Glomerular endothelial cell (primary cell): ENCODE results near the gene RAI1. TPM values are rescaled to one million over a fixed set of nuclear protein-coding genes. Genes with fewer than 3 reads are reported as not detected.

Experiments
- DNase-seq: peaks from one replicate; pipeline ENCODE4 v3.0.0-alpha.2; 2011; ENCODE audit warnings: low read depth, low spot score; ENCODE audit errors: extremely low read depth
- total RNA-seq: library from RNA; depleted of rRNA; stranded (reverse); fragments of >200 nt; gene quantifications from 2 replicates; pipeline ENCODE4 v1.2.3, GENCODE V29; 2015

Gene RAI1
- total RNA-seq, 1 donor from 2014 or later: 64.9 TPM

DNA sequence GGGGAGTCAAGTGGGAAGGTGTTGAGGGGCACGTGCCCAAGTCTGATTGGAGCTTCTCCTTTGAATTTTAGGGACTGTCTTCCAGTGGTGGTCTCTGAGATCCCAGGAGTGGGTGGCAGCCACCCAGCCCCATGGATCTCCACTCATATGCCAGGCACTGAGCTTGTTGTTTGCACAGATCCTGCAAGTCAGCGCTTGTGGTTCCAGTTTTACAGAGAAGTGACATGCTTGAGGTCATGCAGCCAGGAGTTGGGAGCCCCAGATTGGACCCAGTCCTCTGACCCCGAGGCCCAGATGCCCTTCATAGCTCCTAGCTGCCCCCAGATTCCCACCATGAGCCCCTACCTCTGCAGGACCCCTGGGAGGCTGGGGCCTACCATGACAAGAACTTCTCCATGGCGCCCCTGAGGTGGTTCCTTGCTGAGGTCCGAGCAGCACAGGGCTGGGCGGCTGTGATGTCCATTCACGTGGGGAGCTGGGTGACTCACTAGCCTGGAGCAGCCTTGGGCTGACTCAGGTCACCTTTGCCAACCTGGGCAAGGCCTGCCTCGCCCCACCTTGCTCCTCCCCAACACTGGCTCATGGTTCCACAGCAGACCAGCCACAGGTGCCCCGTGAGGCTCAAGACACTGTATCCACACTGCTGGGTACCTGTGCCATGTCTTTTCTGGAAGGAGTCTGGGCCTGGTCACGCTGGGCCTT is 47.4 kb downstream of the RAI1 start:
- DNase-seq: no peak

DNA sequence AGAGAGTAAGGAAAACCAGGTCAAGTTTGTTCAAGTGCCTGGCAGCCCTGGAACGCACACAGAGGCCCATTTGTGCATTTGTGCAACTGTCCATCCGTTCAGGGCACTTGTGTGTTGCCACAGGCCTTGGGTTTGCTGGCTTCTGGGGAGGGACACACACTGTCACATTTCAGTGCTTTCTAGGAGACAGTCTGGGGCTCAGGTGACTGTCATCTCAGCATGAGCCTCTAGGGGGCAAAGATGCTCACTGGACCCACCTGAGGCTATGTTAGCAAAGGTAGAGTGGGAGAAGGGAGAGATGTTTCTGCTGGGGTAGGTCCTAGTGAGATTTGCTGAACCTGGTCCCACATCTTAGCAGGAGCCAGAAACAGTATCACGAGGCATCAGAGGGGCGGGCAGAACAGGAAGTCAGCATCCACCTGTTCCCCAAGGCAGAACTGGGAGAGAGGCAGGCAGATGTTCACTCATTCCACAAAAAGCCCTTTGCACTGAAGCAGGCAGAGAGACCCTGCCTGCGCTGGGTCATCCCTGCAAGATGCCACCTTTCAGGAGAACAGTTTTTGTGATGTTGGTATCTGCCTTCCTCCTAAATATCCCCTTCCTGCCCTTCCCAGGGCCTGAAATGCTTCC is 48.5 kb downstream of the RAI1 start:
- no peak for DNase-seq

DNA sequence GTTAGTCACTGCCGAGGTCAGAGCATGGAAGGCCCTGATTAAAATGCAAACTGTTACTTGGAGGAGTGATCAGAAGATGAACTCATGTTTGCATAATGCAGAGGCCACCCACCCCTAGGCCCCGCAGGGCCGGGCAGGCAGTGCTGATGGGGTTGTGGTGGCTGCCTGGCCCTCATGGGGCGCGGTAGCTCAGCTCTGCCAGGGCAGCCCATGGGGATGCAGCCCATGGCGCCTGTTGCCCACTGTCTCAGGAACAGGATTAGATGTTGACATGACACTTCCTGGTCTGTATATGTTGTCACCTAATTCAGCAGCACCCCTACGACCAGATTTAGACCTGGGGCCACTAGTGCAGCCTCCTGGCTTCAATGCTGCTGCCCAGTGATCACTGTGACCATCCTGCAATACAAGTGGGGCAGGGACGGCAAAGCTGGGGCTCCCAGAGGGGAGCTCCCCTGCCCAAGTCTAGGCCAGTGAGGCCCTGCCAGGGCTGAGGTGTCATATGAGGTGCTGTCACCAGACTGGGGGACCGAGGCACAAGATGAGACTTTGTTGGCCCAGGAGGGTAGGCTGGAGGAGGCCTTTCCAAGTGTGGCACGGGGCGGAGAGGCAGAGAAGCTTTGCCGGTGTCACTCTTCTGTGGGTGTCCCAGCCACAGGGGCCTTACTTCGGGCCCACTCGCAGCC is 49.1 kb downstream of the RAI1 start:
- DNase-seq: no peak

DNA sequence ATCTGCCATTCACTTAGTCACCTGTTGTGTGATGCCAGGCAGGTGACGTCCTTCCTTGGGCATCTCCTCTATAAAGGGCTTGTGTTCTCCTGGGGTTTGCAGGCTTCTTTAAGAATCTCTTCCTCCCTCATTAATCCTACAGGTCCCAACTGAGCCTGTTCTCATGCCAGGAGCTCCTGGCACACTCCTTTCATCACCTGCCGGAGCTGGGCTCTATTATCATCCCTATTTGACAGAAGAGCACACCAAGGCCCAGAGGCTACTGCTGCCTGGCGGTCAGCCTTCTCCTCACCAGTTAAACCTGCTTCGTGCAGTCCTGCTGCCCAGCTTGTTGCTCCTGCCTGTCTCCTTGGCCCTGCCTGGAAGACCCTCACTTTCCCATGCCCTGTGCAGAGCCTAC is 51.2 kb downstream of the RAI1 start:
- no peak for DNase-seq

DNA sequence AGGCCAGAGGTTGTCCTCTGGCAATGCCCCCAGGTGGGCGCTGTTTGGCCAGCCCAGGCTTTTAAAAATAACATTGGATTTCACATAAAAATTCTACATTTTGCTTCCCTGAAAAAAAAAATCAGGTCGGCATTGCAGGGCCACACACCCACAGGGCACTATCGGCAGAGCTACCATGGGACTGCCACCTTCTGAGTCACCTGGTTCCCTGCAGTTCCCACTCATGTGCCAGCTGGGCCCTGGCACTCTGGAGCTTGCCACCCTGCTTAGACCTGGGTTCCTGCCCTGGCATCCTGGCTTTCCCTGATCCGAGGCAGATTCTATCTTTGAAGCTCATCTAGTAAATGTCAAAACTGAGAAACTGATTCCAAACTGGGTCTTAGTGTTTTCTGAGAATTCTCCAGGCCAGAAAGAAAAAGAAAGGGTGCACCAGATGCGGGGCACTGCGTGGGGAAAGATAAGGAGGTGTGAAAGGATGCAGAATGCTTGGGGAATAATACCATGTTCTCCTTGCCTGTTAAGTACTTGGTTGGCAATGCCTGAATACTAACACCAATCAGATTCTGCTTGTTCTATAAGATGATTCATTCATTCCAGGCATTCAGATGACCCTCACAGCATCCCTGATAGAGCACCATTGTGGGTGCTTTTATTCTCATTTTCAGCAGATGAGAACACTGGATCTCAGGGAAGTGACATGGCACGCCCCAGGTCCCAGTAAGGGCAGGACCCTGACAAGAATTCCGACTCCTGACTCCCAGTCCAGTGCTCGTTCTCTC is 51.8 kb downstream of the RAI1 start:
- DNase-seq: no peak

DNA sequence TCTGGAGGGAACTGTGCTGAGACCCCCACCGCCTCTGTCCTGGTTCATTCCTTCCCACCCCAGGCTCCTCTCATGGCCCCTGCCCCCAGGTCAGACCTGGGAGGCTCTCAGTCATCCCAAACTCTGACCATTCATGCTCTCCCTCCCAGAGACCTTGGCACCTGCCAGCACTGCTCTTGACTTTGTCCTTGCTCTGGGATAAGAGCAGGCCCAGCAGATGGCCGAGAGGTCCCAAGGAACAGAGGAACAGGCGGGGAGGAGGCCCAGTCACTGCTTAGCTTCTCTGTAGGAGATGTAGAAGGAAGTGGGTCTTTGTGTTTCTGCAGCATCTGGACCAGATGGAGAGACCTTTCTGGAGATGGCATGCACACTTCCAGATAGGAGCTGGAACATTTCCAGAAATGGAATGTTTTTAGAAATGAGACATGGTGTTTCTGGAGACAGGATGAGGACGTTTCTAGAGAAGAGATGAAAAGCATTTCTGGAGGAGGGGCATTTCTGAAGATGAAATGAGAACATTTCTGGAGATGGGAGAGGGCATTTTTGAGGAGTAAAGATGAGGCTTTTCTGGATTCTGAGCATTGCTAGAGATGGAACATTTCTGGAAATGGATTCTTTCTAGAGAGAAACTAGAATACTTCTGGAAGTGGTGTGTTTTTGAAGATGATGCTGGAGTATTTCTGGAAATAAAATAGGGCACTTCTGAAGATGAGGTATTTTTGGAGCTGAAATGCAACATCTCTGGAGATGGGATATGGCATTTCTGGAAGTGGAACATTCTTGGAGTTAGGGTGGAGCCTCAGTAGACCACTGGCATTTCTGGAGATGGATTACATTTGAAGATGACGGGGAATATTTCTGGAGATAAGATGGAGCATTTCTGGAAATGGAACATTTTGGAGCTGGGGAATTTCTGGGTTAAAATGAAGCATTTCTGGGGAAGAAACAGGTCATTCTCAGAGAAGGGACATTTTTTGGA is 55.2 kb downstream of the RAI1 start:
- no peak for DNase-seq

DNA sequence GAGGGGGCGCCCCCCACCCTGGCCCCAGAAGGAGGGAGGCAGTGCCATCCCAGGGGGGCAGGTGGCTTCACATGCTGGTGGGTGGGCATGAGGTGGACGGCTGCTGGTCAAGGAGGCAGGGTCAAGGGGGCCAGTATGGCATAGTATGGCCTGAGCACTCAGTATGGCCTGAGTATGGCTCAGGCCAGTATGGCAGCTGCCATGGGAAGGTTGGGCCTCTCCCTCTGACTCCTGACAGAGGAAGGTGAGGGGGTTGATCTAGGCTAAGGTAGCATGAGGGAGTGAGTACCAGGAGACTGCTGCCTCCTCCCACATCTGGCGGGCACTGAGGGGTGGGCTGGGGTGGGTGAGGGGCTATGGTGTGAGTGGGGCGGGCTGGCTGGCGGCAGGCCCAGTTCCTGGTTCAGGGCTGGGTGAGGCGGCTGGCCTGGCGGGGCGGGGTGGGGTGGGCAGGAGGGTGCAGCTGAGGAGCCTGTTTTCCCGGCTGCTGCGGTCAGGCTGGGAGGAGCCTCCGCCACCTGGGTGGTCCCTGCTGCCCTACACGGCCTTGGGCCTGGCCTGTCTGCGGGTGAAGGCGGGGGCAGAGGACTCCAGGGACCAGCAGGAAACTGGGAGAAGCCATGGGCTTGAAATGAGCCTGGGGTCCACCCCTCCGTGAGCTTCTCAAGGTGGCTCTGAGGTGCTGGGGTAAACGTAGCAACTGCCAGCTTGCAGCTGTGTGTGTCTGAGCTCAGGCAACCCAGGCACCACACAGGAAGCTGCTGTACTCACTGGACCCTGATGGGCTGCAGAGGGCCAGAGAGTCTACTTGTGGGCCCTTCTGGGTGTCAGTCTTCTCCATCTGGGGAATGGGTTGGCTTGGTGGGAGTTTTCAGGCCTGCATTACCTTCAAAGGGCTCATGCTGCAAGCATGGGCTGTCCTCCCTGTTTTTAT is 57.0 kb downstream of the RAI1 start:
- DNase-seq: no peak

DNA sequence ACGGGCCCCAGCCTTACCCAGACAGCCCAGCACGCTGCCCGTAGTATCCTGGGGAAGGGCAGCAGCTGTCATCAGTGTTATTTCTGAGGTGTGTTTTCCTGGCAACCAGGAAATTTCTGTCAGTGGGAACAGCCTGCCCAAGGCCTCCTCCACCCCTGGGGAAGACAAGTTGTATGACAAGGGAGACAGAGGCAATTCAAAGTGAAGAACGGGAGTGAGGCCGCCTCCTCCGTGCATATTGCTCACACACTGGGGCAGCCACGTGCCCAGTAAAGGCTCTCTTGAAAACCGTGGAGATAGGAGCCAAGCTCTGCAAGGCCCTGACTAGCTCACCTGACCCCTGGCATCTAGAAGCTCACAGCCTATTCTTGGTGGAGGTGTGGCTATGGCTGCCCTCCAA is 57.6 kb downstream of the RAI1 start:
- no peak for DNase-seq

DNA sequence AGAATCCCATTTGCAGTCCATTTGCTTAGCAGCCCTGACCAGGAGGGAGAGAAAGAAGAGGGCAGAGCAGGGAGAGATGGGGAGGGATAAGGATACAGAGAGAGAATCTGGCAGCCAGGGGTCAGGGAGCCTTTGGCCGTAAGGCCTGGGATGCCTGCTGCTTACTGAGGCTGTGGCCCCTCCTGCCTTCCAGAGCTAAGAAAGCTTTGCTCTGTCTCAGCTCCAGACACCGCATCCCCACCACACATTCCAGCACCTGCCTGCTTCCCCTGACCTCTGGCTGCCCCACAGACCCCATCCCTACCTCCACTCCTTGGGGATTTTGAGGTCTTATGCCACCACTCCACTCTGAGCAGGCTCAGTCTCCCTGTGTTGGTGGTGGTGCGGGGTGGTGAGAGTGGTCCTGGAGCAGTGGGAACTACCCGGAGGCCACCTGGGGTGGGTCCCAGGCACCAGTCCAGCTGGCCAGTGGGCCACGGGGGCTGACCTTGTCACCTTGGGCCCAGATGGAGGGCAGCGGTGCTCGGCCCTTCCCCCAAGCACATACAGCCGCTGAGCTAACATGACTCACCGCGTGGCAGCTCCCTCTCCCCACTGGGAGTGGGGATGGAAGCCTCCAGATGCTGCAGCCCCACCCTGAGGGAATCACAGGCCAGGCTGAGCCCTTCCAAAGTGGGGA is 58.3 kb downstream of the RAI1 start:
- no peak for DNase-seq

DNA sequence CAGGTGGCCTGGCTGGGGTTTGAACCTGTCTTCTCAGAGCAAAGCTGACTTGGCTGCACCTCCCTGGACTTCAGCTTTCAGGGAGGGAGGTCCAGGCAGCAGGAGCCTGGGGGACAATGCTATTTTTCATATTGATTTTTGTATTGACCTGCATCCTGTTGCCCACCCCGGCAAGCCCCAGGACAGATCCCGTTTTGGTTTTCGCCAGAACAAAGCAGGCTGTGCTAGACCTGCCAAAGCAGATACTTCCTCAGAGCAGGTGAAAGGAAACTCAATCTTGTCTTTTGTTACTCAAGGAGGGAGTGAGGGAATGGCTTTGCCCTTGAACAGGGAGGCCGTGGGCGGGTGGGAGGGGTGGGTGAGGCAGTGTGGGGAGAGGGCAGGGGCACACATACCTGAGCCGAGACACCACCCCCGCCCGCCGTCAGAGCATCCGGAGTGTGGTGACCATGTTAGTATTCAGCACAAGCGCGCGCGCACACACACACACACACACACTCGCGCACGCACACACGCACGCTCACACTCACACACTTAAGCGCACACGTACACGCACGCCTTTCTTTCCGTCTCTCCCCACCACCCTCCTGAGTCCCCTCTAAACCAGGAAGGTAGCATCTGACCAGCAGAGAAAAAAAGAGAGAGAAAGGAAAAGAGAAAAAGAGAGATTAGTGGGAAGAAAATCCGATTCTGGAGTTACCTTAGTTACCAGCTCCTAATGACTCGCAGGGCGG is 59.5 kb downstream of the RAI1 start:
- no peak for DNase-seq

DNA sequence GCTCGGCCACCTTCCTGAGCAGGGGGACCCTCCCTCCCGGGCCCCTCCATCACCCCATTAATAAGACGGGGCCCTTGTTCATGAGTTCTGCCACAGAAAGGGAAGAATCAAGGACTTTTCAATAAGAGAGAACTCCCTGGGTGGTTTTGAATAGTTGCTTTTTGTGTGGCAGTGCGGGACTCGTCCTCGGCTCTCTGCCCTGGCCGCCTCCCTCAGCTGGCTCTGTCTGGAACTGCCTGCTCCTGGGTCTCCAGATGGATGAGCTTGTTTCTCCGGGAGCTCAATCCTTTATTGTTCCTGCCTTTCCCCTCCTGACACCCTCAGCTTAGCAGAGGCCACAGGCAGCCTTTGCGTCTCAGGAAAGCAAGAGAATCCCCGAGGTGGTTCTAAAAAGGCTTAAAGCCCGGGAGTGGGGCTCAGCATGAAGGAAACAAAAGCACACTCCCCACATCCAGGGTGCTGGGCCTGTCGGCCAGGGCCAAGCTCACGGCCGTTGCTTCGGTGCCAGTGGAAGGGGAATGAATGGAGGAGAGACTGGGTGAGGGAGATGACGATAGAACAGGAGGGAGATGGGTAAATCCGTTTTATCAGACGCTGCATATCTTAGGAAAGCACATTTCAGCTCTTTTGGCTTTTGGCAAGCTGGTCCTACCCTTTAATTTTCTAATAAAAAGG is 60.2 kb downstream of the RAI1 start:
- no peak for DNase-seq

DNA sequence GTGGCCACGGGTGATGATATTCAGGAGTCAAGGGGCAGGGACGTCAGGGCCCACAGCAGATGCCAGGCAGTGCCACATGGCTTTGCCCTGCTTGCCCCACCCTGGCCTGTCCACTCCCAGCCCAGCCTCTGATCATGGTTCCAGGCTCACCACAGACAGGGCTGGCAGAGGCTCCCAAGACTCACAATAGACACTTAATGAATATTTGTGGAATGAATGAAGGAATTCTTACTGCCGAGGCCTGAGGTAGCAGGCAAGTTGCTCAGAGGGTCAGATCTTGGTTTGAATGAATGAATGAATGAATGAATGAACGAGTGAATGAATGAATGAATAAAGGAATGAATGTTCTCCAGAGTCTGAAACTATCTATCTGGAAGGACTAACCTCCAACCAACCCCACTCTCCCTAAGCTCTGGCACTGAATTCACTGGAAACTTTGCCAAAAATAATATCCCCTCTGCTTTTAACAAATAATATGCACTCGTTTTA is 60.9 kb downstream of the RAI1 start:
- DNase-seq: no peak

DNA sequence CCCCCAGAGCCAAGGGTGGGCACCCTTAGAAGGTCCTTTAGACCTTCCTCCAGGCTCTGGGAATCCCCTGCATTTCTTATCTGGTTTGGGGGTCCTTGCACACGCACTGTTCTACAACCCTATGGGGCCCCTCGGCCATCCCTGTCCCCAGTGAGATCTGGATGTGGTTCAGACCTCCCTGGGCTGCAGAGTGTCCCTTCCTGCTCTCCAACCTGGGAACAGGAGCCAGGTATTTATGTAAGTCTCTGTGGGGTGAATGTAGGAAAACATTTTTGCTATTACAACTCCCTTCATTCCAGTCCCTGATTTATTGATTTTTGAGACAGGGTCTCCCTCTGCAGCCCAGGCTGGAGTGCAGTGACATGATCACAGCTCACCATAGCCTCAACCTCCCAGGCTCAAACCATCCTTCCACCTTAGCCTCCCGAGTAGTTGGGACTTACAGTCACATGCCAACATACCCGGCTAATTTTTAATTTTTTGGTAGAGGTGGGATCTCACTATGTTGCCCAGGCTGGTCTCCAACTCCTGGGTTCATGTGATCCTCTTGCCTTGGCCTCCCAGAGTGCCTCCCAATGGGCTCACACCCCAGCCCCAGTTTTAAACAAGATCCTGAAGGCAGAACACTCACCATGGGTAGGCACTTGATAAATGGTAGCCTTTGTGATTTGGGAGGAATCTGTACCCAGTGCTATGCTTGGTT is 61.6 kb downstream of the RAI1 start:
- no peak for DNase-seq

DNA sequence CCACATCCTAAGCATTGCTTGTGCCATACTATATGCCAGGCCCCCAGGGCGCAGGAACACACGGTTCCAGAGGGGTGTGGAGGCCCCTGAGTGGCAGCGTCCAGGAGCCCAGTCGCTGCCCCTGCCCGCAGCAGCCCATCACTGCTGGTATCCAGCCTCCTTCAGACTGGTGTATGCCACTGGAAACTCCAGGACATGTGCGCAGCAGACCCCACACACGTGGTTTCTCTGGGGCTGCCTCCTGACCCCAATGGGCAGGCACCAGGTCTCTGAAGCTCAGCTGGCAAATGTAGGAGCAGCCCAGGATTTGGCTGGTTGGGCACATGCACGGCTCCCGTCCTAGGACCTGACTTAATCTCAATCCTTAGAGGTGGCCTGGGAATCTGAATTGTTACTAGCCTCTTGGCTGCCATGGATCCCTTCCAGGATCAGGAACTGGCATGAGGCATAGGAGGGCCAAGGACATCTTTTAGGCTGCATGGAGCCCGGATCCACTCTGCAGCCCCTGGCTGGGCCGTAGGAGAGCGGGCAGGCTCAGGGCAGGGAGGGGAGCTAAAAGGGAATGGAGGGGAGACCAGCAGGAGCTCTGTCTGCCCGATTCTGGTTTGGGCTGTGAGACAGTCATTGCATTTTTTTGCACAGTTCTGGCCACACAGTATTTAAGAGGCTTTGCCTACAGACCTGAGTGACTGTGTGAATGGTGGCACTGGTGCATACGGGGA is 62.3 kb downstream of the RAI1 start:
- no peak for DNase-seq

DNA sequence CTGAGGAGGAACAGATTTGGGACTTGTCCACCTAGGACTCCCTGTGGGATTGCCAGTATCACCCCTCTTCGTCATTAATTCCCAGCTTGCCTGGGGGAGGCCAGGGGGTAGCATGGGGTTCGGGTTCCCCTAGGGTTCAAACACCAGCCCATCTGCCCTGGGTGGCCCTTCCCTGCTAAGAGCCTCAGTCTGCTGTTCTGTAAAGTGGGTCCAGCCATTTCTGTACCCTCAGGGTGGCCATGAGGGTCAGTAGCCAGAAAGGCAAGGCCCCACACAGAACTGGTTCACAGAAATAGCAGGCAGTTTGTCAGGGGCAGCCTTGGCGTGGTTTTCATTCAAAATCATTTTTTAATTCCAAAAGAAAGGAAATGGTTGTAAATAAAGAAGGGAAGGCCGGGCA is 62.9 kb downstream of the RAI1 start:
- DNase-seq: no peak
